Suprapubic skin (tissue), 4 donors: Measurements from ENCODE around the gene ATF5.

Source experiments
- EP300 ChIP-seq: sonication (generic); formaldehyde crosslinking; IDR thresholded peaks from one replicate; pipeline ENCODE4 v1.6.1; 2017; ENCODE audit warnings: antibody characterized with exemption
- POLR2A ChIP-seq, 2 donors: fragments of 450-650 bp; IDR thresholded peaks; one replicate each; pipeline ENCODE4 v1.6.1; 2017; ENCODE audit warnings: antibody characterized with exemption in 2 of 2, mild to moderate bottlenecking in 2 of 2, moderate library complexity in 2 of 2
- POLR2AphosphoS5 ChIP-seq, 3 donors: sonication (generic); formaldehyde crosslinking; IDR thresholded peaks; one replicate each; pipeline ENCODE4 v1.6.1; 2017; ENCODE audit warnings: antibody characterized with exemption in 3 of 3
- TF ChIP-seq, protein P1 (sequence below), 2 donors: fragments of 200-600 bp in 1 of 2; fragments of 450-650 bp in 1 of 2; sonication (generic) in 1 of 2; IDR thresholded peaks; one replicate each; pipeline ENCODE4 v1.5.1; 2016 to 2019; ENCODE audit warnings: antibody characterized with exemption in 2 of 2, mild to moderate bottlenecking in 1 of 2, moderate library complexity in 1 of 2

- no peak for TF ChIP-seq POLR2A (IDR thresholded peaks at IDR 0.05)
- TF ChIP-seq POLR2AphosphoS5 (IDR thresholded peaks at IDR 0.05) = no peak
- TF ChIP-seq, protein P1, sequence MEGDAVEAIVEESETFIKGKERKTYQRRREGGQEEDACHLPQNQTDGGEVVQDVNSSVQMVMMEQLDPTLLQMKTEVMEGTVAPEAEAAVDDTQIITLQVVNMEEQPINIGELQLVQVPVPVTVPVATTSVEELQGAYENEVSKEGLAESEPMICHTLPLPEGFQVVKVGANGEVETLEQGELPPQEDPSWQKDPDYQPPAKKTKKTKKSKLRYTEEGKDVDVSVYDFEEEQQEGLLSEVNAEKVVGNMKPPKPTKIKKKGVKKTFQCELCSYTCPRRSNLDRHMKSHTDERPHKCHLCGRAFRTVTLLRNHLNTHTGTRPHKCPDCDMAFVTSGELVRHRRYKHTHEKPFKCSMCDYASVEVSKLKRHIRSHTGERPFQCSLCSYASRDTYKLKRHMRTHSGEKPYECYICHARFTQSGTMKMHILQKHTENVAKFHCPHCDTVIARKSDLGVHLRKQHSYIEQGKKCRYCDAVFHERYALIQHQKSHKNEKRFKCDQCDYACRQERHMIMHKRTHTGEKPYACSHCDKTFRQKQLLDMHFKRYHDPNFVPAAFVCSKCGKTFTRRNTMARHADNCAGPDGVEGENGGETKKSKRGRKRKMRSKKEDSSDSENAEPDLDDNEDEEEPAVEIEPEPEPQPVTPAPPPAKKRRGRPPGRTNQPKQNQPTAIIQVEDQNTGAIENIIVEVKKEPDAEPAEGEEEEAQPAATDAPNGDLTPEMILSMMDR (IDR thresholded peaks at IDR 0.05) = no peak
- no peak for TF ChIP-seq EP300
Observed at GRCh38 chr19:49911381-49912145, 17.4 kb upstream of the ATF5 start.
